Measurements from ENCODE around the gene AMOTL1.
A peak's percentile ranks its signal among the peaks of the same experiment; 100 is the strongest.
"Not testable (repeated sequence)": the region's sequence is repeated elsewhere in the genome, so short reads cannot be mapped to it uniquely, and the experiment has no call there.

Gene AMOTL1

GRCh38 chr11:94888204-94888603 lies 120.0 kb downstream of the AMOTL1 start:
- no peak overlapping the region for H3K9ac ChIP-seq (ENCODE audit: insufficient read length)
- H3K27ac ChIP-seq = no peak overlapping the region
- no peak for DNase-seq (ENCODE audit: low read depth, low spot score)
- no peak overlapping the region for H3K4me3 ChIP-seq
- no peaks in the 10 kb centered on the region for H3K36me3 ChIP-seq (ENCODE audit: insufficient read depth, low read length)
- TF ChIP-seq EZH2 (IDR thresholded peaks at IDR 0.05) (no peak), FOXP2 (optimal IDR thresholded peaks at IDR 0.05; ENCODE audit: control extremely low read depth, extremely low read length, insufficient read depth) (no peak), POLR2AphosphoS5 (IDR thresholded peaks at IDR 0.05; ENCODE audit: borderline replicate concordance, low read depth, low read length) (no peak)
- no peaks in the 10 kb centered on the region for H3K9me3 ChIP-seq (ENCODE audit: low read depth, low read length)

DNA sequence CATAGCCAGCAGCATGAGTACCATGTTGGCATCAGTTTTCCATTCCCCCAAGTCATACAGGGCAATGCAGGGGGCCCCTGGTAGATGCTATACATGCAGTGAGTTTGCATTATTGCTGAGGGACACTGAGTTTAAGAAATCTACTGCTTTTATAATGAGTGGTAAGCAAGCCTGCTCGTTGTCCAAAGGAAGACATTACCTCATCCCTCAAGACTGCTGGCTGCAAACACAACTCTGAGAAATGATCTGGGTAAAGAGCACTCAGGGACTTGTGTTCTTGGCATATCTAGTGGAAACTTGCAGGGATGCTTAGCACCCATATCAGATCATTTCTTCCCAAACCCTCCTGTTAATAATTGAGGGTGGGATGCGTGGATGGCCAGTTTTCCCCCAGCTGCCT lies 127.3 kb downstream of the AMOTL1 start:
- Histone ChIP-seq H3K9me3 (ENCODE audit: low read depth, low read length) (no peaks in the 10 kb centered on the region), H3K36me3 (ENCODE audit: insufficient read depth, low read length) (no peaks in the 10 kb centered on the region), H3K27ac (no peak overlapping the region), H3K9ac (ENCODE audit: insufficient read length) (no peak overlapping the region), H3K4me3 (no peak overlapping the region)
- DNase-seq (ENCODE audit: low read depth, low spot score) = no peak
- TF ChIP-seq EZH2 (IDR thresholded peaks at IDR 0.05) (no peak), FOXP2 (optimal IDR thresholded peaks at IDR 0.05; ENCODE audit: control extremely low read depth, extremely low read length, insufficient read depth) (no peak), POLR2AphosphoS5 (IDR thresholded peaks at IDR 0.05; ENCODE audit: borderline replicate concordance, low read depth, low read length) (no peak)

GRCh38 chr11:94895971-94896370 lies 127.8 kb downstream of the AMOTL1 start:
- Histone ChIP-seq H3K4me3 (no peak overlapping the region), H3K36me3 (ENCODE audit: insufficient read depth, low read length) (no peaks in the 10 kb centered on the region), H3K9me3 (ENCODE audit: low read depth, low read length) (no peaks in the 10 kb centered on the region), H3K9ac (ENCODE audit: insufficient read length) (no peak overlapping the region), H3K27ac (no peak overlapping the region)
- no peak for TF ChIP-seq POLR2AphosphoS5 (IDR thresholded peaks at IDR 0.05; ENCODE audit: borderline replicate concordance, low read depth, low read length)
- no peak for TF ChIP-seq EZH2 (IDR thresholded peaks at IDR 0.05)
- TF ChIP-seq FOXP2 (optimal IDR thresholded peaks at IDR 0.05; ENCODE audit: control extremely low read depth, extremely low read length, insufficient read depth) = no peak
- DNase-seq (ENCODE audit: low read depth, low spot score) = no peak

- no peaks in the 10 kb centered on the region for H3K36me3 ChIP-seq (ENCODE audit: insufficient read depth, low read length)
Measured at GRCh38 chr11:94897330-94897768, 129.2 kb downstream of the AMOTL1 start.

DNA sequence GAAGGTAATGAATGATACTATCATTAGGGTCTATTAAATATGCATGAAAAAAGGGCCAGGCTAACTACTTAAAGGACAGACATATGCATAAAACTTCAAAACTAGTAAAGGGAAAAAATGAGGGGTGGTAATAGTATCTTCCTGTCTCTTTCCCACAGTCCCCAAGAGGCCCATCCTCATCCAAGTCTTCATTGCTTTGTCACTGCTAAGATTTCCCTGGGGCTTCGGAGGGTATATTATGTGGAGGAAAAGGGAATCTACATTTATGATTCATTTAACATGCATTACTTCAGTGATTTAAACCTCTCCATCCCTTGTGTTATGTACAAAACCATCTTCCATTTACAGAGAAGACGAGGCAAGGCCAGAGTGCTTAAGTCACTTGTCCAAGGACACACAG lies 139.1 kb downstream of the AMOTL1 start:
- H3K27ac ChIP-seq = no peak overlapping the region
- H3K9me3 ChIP-seq (ENCODE audit: low read depth, low read length) = no peaks in the 10 kb centered on the region
- TF ChIP-seq EZH2 (IDR thresholded peaks at IDR 0.05) = no peak
- TF ChIP-seq FOXP2 (optimal IDR thresholded peaks at IDR 0.05; ENCODE audit: control extremely low read depth, extremely low read length, insufficient read depth) = no peak
- no peak for TF ChIP-seq POLR2AphosphoS5 (IDR thresholded peaks at IDR 0.05; ENCODE audit: borderline replicate concordance, low read depth, low read length)
- no peak for DNase-seq (ENCODE audit: low read depth, low spot score)
- H3K9ac ChIP-seq (ENCODE audit: insufficient read length) = no peak overlapping the region
- no peaks in the 10 kb centered on the region for H3K36me3 ChIP-seq (ENCODE audit: insufficient read depth, low read length)
- no peak overlapping the region for H3K4me3 ChIP-seq

More at GRCh38 chr11:94897330-94897768, 129.2 kb downstream of the AMOTL1 start:
- peak; percentile 12 for DNase-seq (ENCODE audit: low read depth, low spot score)
- Histone ChIP-seq H3K27ac (no peak overlapping the region), H3K9me3 (ENCODE audit: low read depth, low read length) (no peaks in the 10 kb centered on the region), H3K9ac (ENCODE audit: insufficient read length) (no peak overlapping the region), H3K4me3 (no peak overlapping the region)
- no peak for TF ChIP-seq POLR2AphosphoS5 (IDR thresholded peaks at IDR 0.05; ENCODE audit: borderline replicate concordance, low read depth, low read length)
- TF ChIP-seq FOXP2 (optimal IDR thresholded peaks at IDR 0.05; ENCODE audit: control extremely low read depth, extremely low read length, insufficient read depth) = no peak

DNA sequence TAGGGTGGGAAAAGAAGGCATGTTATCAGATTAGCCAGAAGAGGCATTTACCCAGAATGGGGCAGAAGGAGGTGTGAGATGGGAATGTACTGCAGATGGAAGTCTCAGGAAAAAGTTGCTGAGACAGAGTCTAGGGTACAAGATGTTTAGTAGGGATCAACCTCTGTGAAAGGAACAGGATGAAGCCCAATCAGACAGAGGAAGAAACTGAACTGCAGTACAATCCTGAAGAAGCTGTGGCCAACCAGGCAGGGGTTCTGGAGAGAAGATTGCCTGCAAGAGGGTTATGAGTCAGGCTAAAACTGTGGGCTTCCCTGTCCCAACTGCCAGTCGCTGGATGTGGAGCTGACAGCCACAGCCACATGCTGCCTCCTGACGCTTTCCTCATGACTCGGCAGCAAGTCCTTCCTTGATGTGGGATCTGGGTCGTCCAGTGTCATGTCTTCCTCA lies 141.2 kb downstream of the AMOTL1 start:
- H3K36me3 ChIP-seq (ENCODE audit: insufficient read depth, low read length) = no peaks in the 10 kb centered on the region
- no peaks in the 10 kb centered on the region for H3K9me3 ChIP-seq (ENCODE audit: low read depth, low read length)
- DNase-seq (ENCODE audit: low read depth, low spot score) = no peak
- TF ChIP-seq EZH2 (IDR thresholded peaks at IDR 0.05) (no peak), FOXP2 (optimal IDR thresholded peaks at IDR 0.05; ENCODE audit: control extremely low read depth, extremely low read length, insufficient read depth) (no peak), POLR2AphosphoS5 (IDR thresholded peaks at IDR 0.05; ENCODE audit: borderline replicate concordance, low read depth, low read length) (no peak)
- H3K4me3 ChIP-seq = no peak overlapping the region
- no peak overlapping the region for H3K9ac ChIP-seq (ENCODE audit: insufficient read length)
- no peak overlapping the region for H3K27ac ChIP-seq

DNA sequence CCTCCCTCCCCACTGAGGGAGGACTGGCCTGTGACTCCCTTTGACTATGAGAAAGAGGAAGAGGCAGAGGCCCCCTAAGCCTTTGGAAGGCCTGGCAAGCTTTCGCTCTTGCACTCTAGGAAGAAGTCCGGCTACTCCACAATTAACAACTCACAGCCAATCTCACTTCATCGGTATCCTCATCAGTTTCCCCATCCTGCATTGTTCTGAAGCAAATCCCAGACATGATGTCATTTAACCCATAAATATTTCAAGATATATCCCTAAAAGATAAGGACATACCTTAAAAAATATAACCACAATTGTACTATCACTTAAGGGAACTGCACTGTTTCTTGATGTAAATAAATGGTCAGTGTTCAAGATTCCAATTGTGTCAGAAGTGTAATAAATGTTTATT lies 142.1 kb downstream of the AMOTL1 start:
- H3K9ac ChIP-seq (ENCODE audit: insufficient read length) = no peak overlapping the region
- no peaks in the 10 kb centered on the region for H3K9me3 ChIP-seq (ENCODE audit: low read depth, low read length)
- no peak overlapping the region for H3K4me3 ChIP-seq
- no peak for TF ChIP-seq FOXP2 (optimal IDR thresholded peaks at IDR 0.05; ENCODE audit: control extremely low read depth, extremely low read length, insufficient read depth)
- TF ChIP-seq POLR2AphosphoS5 (IDR thresholded peaks at IDR 0.05; ENCODE audit: borderline replicate concordance, low read depth, low read length) = no peak
- no peak for TF ChIP-seq EZH2 (IDR thresholded peaks at IDR 0.05)
- no peak for DNase-seq (ENCODE audit: low read depth, low spot score)
- no peaks in the 10 kb centered on the region for H3K36me3 ChIP-seq (ENCODE audit: insufficient read depth, low read length)
- no peak overlapping the region for H3K27ac ChIP-seq

GRCh38 chr11:94910779-94911178 lies 142.6 kb downstream of the AMOTL1 start:
- no peak for DNase-seq (ENCODE audit: low read depth, low spot score)
- H3K4me3 ChIP-seq = no peak overlapping the region
- TF ChIP-seq POLR2AphosphoS5 (IDR thresholded peaks at IDR 0.05; ENCODE audit: borderline replicate concordance, low read depth, low read length) (no peak), EZH2 (IDR thresholded peaks at IDR 0.05) (no peak), FOXP2 (optimal IDR thresholded peaks at IDR 0.05; ENCODE audit: control extremely low read depth, extremely low read length, insufficient read depth) (no peak)
- H3K9me3 ChIP-seq (ENCODE audit: low read depth, low read length) = no peaks in the 10 kb centered on the region
- no peak overlapping the region for H3K9ac ChIP-seq (ENCODE audit: insufficient read length)
- H3K36me3 ChIP-seq (ENCODE audit: insufficient read depth, low read length) = no peaks in the 10 kb centered on the region
- H3K27ac ChIP-seq = no peak overlapping the region

GRCh38 chr11:94912806-94913205 lies 144.7 kb downstream of the AMOTL1 start:
- no peak overlapping the region for H3K4me3 ChIP-seq

GRCh38 chr11:94913718-94914394 lies 145.7 kb downstream of the AMOTL1 start:
- H3K36me3 ChIP-seq (ENCODE audit: insufficient read depth, low read length); DNase-seq (ENCODE audit: low read depth, low spot score); H3K4me3 ChIP-seq; H3K9me3 ChIP-seq (ENCODE audit: low read depth, low read length); H3K9ac ChIP-seq (ENCODE audit: insufficient read length); H3K27ac ChIP-seq: not testable (repeated sequence)

More at GRCh38 chr11:94912806-94913205, 144.7 kb downstream of the AMOTL1 start:
- TF ChIP-seq EZH2 (IDR thresholded peaks at IDR 0.05) (no peak), POLR2AphosphoS5 (IDR thresholded peaks at IDR 0.05; ENCODE audit: borderline replicate concordance, low read depth, low read length) (no peak), FOXP2 (optimal IDR thresholded peaks at IDR 0.05; ENCODE audit: control extremely low read depth, extremely low read length, insufficient read depth) (no peak)
- no peak overlapping the region for H3K27ac ChIP-seq
- no peaks in the 10 kb centered on the region for H3K9me3 ChIP-seq (ENCODE audit: low read depth, low read length)
- no peak overlapping the region for H3K9ac ChIP-seq (ENCODE audit: insufficient read length)
- H3K36me3 ChIP-seq (ENCODE audit: insufficient read depth, low read length) = no peaks in the 10 kb centered on the region
- no peak for DNase-seq (ENCODE audit: low read depth, low spot score)

Data from SK-N-MC (cell line).